Endothelial cell of umbilical vein (primary cell): ENCODE results near the gene RIPK4. TPM values are rescaled to one million over a fixed set of nuclear protein-coding genes. Genes with fewer than 3 reads are reported as not detected.

Experiments used
- BruUV-seq: library from RNA; stranded (reverse); fragments of 400-500 nt; replicated peaks from 2 replicates; lab custom pipeline; 2021; lab: Mats Ljungman, UMichigan
- CTCF ChIA-PET: fragments of 300-600, 350-600 bp; sonication (Branson Sonifier 250); formaldehyde crosslinking; loops from one replicate; lab custom pipeline; 2021; ENCODE audit warnings: antibody characterized with exemption, inconsistent platforms; lab: Charles Lee
- POLR2A ChIA-PET: fragments of 300-600, 350-600 bp; sonication (Branson Sonifier 250); formaldehyde crosslinking; loops from one replicate; lab custom pipeline; 2021; ENCODE audit warnings: antibody characterized with exemption, inconsistent platforms; lab: Charles Lee
- DNase-seq: peaks from one replicate; pipeline ENCODE4 v3.0.0-alpha.2; 2011; ENCODE audit warnings: low read depth, low spot score
- FAIRE-seq: peaks from 2 replicates; lab custom pipeline; 2011; peaks lifted over from hg19 to GRCh38; lab: Jason Lieb, UNC
- H2AFZ ChIP-seq: 2 replicates; pipeline ENCODE4 v1.6.0; 2012; ENCODE audit warnings: low read depth, low read length, control low read depth, inconsistent platforms
- H3K27ac ChIP-seq: 2 replicates; pipeline ENCODE4 v1.5.1; 2011; ENCODE audit warnings: low read depth, mild to moderate bottlenecking, control low read depth, low read length, moderate library complexity; ENCODE audit not compliant: insufficient read depth
- H3K27me3 ChIP-seq, 2 experiments: 2 replicates each; pipeline versions ENCODE4 v1.6.0 to v1.6.1; 2011; ENCODE audit warnings: low read length in 2 of 2, mixed read lengths in 1 of 2; ENCODE audit not compliant: control insufficient read depth in 2 of 2, insufficient read depth in 2 of 2
- H3K36me3 ChIP-seq, 2 experiments: 2 replicates in 1 of 2; 3 replicates in 1 of 2; pipeline ENCODE4 v1.5.1; 2011; ENCODE audit warnings: low read length in 2 of 2, mild to moderate bottlenecking in 1 of 2, moderate library complexity in 1 of 2; ENCODE audit not compliant: control insufficient read depth in 2 of 2, insufficient read depth in 2 of 2; ENCODE audit errors: extremely low read depth in 1 of 2
- H3K4me1 ChIP-seq: 3 replicates; pipeline ENCODE4 v1.5.1; 2011; ENCODE audit warnings: mild to moderate bottlenecking, low read length; ENCODE audit not compliant: control insufficient read depth, insufficient read depth; ENCODE audit errors: extremely low read depth
- H3K4me2 ChIP-seq: 2 replicates; pipeline ENCODE4 v1.6.1; 2011; ENCODE audit warnings: low read length, control low read depth, mixed read lengths; ENCODE audit not compliant: insufficient read depth
- H3K4me3 ChIP-seq, 3 experiments: fragments of 200-600 bp in 1 of 3; sonication (generic), shearing (Covaris generic) in 1 of 3; replicated peaks in 1 of 3; 2 replicates each; pipeline ENCODE4 v1.5.1; 2011 to 2016; ENCODE audit warnings: control low read depth in 3 of 3, low read length in 3 of 3, mild to moderate bottlenecking in 2 of 3, inconsistent platforms in 1 of 3, low read depth in 1 of 3, moderate library complexity in 1 of 3; ENCODE audit not compliant: insufficient read depth in 1 of 3
- H3K79me2 ChIP-seq: 2 replicates; pipeline ENCODE4 v1.6.0; 2012; ENCODE audit warnings: low read length, inconsistent platforms; ENCODE audit not compliant: control insufficient read depth, insufficient read depth
- H3K9ac ChIP-seq: replicated peaks from 2 replicates; pipeline ENCODE3; 2011; ENCODE audit warnings: low read length, control low read depth; ENCODE audit not compliant: insufficient read depth; ENCODE audit errors: extremely low read depth
- H3K9me1 ChIP-seq: replicated peaks from 3 replicates; pipeline ENCODE4 v1.6.0; 2011; ENCODE audit warnings: mild to moderate bottlenecking, low read length; ENCODE audit not compliant: control insufficient read depth, insufficient read depth; ENCODE audit errors: extremely low read depth
- H3K9me3 ChIP-seq: replicated peaks from 2 replicates; pipeline ENCODE4 v1.5.1; 2012; ENCODE audit warnings: low read length, inconsistent platforms; ENCODE audit not compliant: control insufficient read depth, insufficient read depth
- H4K20me1 ChIP-seq: replicated peaks from 2 replicates; pipeline ENCODE3; 2011; ENCODE audit warnings: mild to moderate bottlenecking, low read length; ENCODE audit not compliant: control insufficient read depth, insufficient read depth; ENCODE audit errors: extremely low read depth
- CTCF ChIP-seq, 2 donors: IDR thresholded peaks; 1 replicate in 1 of 2; 2 replicates in 1 of 2; pipeline ENCODE4 v1.5.1; 2011; ENCODE audit warnings: low read length in 2 of 2, mild to moderate bottlenecking in 2 of 2, moderate library complexity in 2 of 2, control low read depth in 1 of 2, inconsistent platforms in 1 of 2, low read depth in 1 of 2; ENCODE audit not compliant: insufficient read depth in 1 of 2; ENCODE audit errors: extremely low read depth in 1 of 2
- EZH2 ChIP-seq: IDR thresholded peaks from 2 replicates; pipeline ENCODE4 v1.6.1; 2012; ENCODE audit warnings: borderline replicate concordance, low read depth, mild to moderate bottlenecking, moderate library complexity, low read length, inconsistent platforms; ENCODE audit not compliant: severe bottlenecking
- FOS ChIP-seq: IDR thresholded peaks from 2 replicates; pipeline ENCODE4 v1.6.1; 2011; ENCODE audit warnings: mild to moderate bottlenecking, low read length, moderate library complexity, borderline replicate concordance; ENCODE audit not compliant: insufficient read depth
- GATA2 ChIP-seq: IDR thresholded peaks from 2 replicates; pipeline ENCODE4 v1.7.0; 2011; ENCODE audit warnings: low read depth, mild to moderate bottlenecking, moderate library complexity, mixed read lengths, low read length; ENCODE audit not compliant: insufficient read length, insufficient read depth
- JUN ChIP-seq: IDR thresholded peaks from 2 replicates; pipeline ENCODE4 v1.6.1; 2011; ENCODE audit warnings: borderline replicate concordance, low read depth; ENCODE audit not compliant: insufficient read length, insufficient read depth
- MAX ChIP-seq: IDR thresholded peaks from 2 replicates; pipeline ENCODE4 v1.6.1; 2011; ENCODE audit not compliant: insufficient read depth, insufficient read length
- POLR2AphosphoS5 ChIP-seq: IDR thresholded peaks from 2 replicates; pipeline ENCODE4 v1.6.1; 2012; ENCODE audit warnings: low read depth, mild to moderate bottlenecking, control low read depth, low read length, moderate library complexity; ENCODE audit not compliant: insufficient read depth
- dilution Hi-C: fragments of 300-500 bp; cut with MboI; formaldehyde crosslinking; loops from one replicate; pipeline ENCODE4 v1.15.0; 2019; ENCODE audit warnings: low sequenced_read_pairs; ENCODE audit not compliant: extremely low pct_ligation_motif_present
- intact Hi-C: fragments of 100-400 bp; cut with micrococcal nuclease; formaldehyde crosslinking; loops from one replicate; pipeline ENCODE4 v1.10.0; 2022
- polyA plus RNA-seq, 4 experiments: library from polyadenylated mRNA; depleted of rRNA in 3 of 4; stranded (reverse) in 3 of 4; unstranded in 1 of 4; fragments of >200 nt; gene quantifications; 2 replicates each; pipeline versions ENCODE4 v1.2.1 to v1.2.3, GENCODE V29; 2011 to 2012; ENCODE audit warnings: missing spikeins in 1 of 4
- total RNA-seq: library from RNA; stranded (reverse); gene quantifications from 2 replicates; pipeline ENCODE4 v1.2.3, GENCODE V29; 2021

RIPK4 gene
- total and polyA plus RNA-seq, 2 donors (not counting 3 experiments of a cell fraction or from before 2014, with no cell fraction given) = not detected

GRCh38 chr21:41759926-41760325 is 6.9 kb downstream of the RIPK4 start:
- Histone ChIP-seq H4K20me1 (no peaks in the 10 kb centered on the region), H3K4me3 (no peak overlapping the region), H3K4me2 (no peak overlapping the region), H3K36me3 (no peaks in the 10 kb centered on the region), H3K9me3 (no peaks in the 10 kb centered on the region), H3K9me1 (no peaks in the 10 kb centered on the region), H3K9ac (no peak overlapping the region), H3K27ac (no peak overlapping the region), H3K4me1 (no peaks in the 10 kb centered on the region), H3K79me2 (no peaks in the 10 kb centered on the region), H3K27me3 (peaks cover 49 to 50% of the 10 kb centered on the region in 2 experiments), H2AFZ (no peak overlapping the region)
- no peak for DNase-seq
- dilution Hi-C loops = no loop called here
- no peak for FAIRE-seq
- POLR2A ChIA-PET = no interaction called here
- CTCF ChIA-PET = interaction anchor here (1.1 kb wide), 1 partner anchor 147 kb away, joined by 3 read pairs; no protein-coding TSS in a partner anchor
- no TSS peak for BruUV-seq
- intact Hi-C loops = no loop called here
- TF ChIP-seq POLR2AphosphoS5 (no peak), EZH2 (no peak), MAX (no peak), JUN (no peak), CTCF (IDR thresholded peaks at IDR 0.05; ENCODE audit: extremely low read depth in 1 of 2, insufficient read depth in 1 of 2, low read depth in 1 of 2, low read length in 2 of 2) (no peak), GATA2 (no peak), FOS (no peak)
